H1 (cell line): Measurements from ENCODE around the gene CHD9. TPM values are rescaled to one million over a fixed set of nuclear protein-coding genes. Genes with fewer than 3 reads are reported as not detected.

Experiments used
- CHD7 ChIP-seq: fragments of 300-600 bp; sonication (generic); IDR thresholded peaks from 2 replicates; pipeline ENCODE4 v1.7.1; 2012; ENCODE audit warnings: low read length, moderate library complexity, mild to moderate bottlenecking, inconsistent platforms; ENCODE audit not compliant: insufficient replicate concordance
- polyA plus RNA-seq, 7 experiments: library from polyadenylated mRNA; depleted of rRNA in 3 of 7; stranded (reverse) in 5 of 7; unstranded in 2 of 7; fragments of >200 nt in 5 of 7; fragments of 200-250 nt in 2 of 7; gene quantifications; 1 replicate in 5 of 7; 2 replicates in 1 of 7; 4 replicates in 1 of 7; pipeline versions ENCODE4 v1.2.1 to v1.2.3, GENCODE V29; 2011 to 2013; ENCODE audit warnings: missing spikeins in 2 of 7, mixed read lengths in 2 of 7
- total RNA-seq: library from RNA; stranded (reverse); fragmentation: NEBNext Ultra II Directional; extraction: Animal tissue kit (Norgen Biotek cat#: 25700); gene quantifications from 2 replicates; pipeline ENCODE4 v1.2.1, GENCODE V29; 2021

Gene CHD9
- total and polyA plus RNA-seq, 2 of the 8 experiments (the other 6 are each of a cell fraction or from before 2014, with no cell fraction given), result 9.9 to 32.4 TPM

DNA sequence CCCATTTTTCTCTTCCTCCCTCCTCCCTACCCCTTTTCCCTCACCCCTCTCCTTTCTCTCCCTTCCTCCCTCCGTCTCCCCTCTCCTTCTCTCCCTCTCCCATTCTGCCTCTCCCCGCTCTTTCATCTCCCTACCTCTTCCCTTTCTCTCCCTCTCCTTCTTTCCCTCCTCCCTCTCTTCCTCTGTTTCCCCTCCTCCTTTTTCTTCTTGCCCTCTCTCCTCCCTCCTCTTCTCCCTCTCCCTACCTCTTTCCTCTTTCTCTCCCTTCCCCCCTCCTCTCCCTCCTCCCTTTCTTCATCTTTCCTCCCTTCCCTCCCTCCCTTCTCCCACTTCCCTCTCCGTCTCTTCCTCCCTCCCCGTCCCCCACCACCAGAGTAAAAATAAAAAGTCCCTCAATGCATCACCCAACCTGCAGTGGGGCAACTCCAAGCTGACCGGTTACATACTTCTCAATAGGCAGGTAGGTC, 12.5 kb upstream of the CHD9 start (continued):
- no peak for TF ChIP-seq CHD7
